GOT3 (cell line): ENCODE data around the gene PNPLA2.

Source experiments
- DNase-seq: peaks from one replicate; lab custom pipeline; 2025; ENCODE audit warnings: mixed read lengths; lab: John Stamatoyannopoulos, UW

PNPLA2 gene

DNA sequence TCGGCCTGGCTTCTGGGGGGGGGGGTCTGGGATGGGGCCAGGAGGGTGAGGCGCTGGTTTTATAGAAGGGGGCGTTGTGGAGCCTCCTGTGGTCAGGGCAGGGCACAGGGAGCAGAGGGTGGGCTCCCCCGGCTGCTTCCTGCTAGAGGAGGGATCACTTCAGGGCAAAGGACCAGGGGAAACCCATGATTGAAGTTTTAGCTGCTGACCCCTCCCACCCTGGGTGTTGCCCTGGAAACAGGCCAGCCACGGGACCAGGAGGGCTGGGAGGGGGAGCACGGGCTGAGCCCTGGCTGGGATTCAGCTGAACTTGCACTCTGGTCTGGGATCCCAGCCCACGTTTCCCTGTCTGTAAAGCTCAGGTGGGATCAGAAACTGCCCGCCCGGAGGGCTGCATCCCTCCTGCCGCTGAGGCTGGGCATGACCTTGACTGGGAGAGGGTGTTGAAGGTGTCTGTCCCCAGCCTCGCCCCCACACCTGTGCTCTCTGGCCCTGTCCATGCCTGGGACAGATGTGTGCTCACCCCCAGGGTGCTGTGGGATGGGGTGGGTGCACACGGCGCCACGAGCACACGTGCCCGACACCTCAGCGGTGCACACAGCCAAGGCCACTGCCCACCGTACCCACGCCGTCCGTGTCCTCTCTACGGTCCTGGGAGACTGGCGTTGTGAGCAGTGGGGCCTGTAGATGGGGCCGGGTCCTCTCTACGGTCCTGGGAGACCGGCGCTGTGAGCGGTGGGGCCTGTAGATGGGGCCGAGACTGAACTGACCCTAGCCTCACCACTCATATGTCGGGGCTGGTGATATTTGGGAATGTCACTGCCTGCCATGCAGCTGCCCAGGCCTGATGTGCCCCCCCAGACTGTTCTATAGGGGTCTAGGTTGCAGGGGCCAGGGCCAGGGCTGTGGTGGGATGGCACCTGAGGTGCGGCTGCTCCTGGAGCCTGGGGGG lies 26.3 kb downstream of the PNPLA2 start:
- DNase-seq = no peak

GRCh38 chr11:845872-846495 lies 27.3 kb downstream of the PNPLA2 start:
- DNase-seq = no peak

DNA sequence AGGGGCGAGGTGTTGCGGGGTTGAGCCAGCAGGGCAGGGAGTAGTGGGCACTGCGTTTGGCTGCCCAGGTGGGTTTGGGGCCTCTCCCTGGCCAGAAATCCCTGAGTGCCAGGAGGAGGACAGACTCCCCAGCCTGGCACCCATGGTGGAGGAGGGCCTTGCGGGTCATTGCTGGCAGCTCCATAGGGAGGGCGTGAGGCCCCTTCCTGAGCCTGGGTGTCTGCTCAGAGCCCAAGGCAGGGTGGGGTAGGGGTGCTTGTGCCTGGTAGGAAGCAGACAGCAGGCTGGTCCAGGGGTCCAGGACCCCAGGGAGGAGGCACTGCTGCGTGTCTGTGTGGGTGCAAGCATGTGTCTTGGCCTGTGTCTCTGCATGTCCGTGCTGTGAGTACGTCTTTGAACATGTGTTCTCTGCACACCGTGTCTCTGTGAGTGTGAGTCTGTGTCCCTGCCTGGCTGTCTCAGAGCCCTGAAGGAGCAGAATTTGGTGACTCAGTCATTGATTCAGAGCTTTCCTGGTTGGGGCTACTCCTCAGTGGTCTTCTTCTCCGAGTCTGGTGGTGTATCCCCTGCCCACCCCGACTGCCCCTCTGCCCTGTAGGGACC lies 27.9 kb downstream of the PNPLA2 start:
- no peak for DNase-seq

- DNase-seq = no peak
Observed at GRCh38 chr11:847876-848275, 29.2 kb downstream of the PNPLA2 start.

GRCh38 chr11:848380-848931 lies 29.7 kb downstream of the PNPLA2 start:
- no peak for DNase-seq

- DNase-seq = no peak
Observed at GRCh38 chr11:849104-849824, 30.6 kb downstream of the PNPLA2 start.

DNA sequence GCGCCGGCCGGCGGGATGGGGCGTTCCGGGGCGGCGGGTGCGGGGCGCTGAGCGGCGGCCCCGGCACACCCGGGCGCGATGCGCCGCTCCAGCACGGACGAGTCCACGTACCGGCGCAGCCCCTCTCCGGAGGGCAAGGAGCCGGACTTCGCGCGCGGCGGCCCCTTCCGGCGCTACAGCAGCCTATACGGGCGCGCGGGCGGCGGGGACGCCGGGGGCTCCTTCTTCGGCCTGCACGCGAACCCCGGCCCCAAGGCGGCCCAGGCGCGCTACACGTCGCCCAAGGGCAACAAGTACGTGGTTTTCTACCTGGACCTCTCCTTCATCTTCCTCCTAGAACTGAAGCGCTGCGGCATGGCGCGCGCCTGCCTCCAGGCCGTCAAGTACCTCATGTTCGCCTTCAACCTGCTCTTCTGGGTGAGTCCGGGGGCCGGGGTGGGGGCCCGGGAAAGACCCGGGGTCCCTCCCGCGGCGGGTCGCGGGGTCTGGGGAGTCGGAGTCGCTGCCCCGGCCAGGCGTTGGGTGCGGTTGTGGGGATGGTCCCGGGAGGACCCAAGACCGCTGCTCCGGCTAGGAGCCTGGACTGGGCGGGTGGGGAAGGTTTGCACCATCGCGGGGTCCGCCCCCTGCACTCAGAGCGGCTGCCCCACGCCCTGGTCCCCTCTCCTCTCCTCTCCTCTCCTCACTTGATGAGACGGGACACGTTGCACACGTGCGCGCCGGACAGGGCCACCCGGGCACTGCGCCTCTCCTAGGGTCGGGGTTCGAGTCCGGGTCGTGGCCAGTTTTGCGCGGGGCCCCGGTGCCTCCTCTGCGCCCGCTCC lies 31.4 kb downstream of the PNPLA2 start:
- DNase-seq = no peak

DNA sequence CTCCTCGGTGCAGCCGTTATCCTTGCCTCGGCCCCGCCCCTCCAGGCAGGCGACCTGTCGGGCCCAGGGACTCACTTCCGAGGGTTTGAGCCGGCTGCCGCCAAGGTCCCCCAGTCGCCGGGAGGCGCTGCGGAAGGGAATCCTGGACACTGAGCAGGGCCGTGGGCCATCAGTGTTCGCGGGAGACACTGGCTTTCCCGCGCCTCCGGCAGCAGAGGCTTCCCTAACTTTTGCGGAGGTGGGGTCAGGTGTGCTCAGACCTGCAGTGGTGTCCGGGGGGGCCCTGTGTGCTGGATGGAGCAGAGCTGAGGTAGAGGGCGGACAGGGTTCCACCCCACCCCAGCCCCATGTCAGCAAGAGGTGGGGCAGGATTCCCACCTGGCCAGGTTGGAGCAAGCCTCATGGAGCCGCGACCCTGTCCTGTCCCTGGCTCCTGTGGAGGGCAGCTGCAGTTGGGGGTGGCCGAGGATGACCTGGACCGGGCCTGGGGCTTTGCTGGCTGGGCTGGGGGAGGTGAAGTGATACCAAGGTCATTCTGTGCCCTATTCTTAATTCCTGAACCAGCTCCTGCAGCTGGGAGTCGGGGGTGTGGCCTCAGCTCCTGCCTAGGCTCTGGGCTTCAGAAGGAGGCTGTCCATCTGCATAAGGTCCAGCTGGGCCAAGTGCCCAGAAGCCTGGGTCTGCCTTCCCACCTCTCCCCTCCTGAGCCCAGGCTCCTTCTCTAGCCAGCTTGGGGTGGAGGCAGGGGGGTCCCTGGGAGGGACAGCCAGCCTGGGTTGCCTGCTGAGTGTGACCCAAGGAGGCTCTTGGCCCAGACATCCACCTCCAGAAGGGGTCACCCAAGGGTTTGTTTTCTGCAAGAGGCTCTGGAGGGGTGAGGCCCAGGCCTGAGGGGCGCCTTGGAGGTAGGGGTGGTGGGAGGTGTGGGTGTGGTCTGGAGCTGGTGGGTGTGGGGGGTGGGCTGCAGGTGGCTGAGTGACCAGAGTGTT lies 32.4 kb downstream of the PNPLA2 start:
- DNase-seq = no peak

DNA sequence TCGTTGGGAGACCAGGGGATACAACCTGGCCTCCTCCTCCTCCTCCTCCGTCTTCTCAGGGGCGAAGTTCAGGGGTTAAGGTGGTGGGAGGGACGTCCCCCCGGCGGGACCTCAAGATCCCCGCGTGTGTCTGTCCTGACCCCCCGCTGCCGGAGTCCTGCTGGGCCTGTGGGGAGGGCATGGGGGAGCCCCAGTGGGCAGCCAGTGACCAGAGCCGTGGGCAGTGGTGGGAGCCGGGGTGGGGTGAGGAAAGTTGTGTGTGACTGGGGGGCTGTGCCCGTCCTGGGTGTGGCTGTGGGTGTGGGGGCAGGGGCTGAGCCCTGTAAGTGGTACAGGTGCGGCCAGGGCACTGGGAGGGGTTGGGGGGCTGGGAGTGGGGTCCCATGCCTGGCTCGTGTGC lies 34.0 kb downstream of the PNPLA2 start:
- no peak for DNase-seq

GRCh38 chr11:853682-854448 lies 35.2 kb downstream of the PNPLA2 start:
- no peak for DNase-seq

GRCh38 chr11:854601-855329 lies 36.1 kb downstream of the PNPLA2 start:
- DNase-seq = no peak

DNA sequence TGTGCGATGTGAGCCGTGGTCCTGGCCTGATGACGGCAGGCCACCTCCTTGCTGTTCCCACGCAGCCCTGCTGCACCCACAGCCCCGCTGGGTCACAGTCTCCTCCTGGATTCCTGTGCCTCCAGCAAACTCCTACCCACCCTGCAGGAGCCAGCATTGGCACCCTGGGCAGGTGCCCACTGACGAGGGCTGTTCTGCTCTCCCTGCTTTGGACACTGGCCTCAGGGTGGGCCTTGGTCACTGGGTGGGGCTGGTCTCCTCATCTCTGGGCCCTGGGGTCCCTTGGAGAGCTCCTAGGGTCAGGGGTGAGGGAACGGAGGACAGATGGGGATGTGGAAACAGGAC lies 36.6 kb downstream of the PNPLA2 start:
- DNase-seq = no peak

DNA sequence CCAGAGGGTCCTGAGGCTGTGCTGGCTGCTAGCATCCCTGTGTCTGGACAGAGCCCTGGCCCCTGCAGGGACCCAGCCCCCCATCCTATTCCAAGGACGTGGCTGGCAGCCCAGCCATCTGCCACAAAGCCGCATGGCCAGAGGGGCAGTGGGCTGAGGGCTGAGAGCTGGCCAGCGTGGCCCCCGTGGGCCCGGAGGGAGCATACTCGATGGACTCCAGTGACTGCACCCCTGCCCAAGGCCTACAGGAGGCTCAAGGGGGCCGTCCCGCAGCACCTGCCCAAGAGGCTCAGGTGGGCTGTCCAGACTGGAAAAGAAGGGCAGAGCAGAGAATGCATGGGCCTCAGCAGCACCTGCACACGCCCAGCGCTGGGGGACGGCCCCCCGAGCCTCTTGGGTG lies 37.1 kb downstream of the PNPLA2 start:
- no peak for DNase-seq

GRCh38 chr11:856397-856796 lies 37.7 kb downstream of the PNPLA2 start:
- DNase-seq = no peak

DNA sequence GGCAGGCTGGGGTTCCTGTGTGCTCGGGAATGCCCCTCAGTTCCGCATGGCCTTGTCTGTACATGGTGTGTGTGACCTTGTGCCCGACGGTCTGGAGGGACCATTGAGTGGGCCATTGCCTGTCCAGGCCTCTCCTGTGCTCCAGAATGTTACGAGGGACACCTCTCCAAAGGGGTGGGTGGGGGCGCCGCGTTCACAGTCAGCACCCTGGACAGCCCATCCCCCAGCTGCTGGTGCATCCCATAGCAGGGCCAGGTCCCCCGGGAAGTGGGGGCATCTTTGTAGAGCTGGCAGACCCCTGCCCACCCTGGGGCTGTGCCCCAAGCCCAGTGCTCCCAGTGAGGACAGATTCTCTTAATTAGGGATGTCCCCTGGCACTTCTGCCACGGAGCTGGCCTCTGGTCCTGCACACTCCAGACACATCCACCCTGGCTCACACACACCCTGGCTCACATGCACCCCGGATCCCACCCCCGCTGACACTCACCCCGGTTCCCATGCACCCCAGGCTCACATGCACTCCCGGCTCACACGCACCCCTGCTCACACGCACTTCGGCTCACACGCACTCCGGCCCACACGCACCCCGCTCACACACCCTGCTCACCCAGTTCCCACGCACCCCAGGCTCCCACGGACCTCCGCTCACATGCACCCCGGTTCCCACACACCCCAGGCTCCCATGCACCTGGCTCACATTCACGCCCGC lies 39.5 kb downstream of the PNPLA2 start:
- DNase-seq = no peak

- DNase-seq = no peak
Observed at GRCh38 chr11:858762-859339, 40.1 kb downstream of the PNPLA2 start.

DNA sequence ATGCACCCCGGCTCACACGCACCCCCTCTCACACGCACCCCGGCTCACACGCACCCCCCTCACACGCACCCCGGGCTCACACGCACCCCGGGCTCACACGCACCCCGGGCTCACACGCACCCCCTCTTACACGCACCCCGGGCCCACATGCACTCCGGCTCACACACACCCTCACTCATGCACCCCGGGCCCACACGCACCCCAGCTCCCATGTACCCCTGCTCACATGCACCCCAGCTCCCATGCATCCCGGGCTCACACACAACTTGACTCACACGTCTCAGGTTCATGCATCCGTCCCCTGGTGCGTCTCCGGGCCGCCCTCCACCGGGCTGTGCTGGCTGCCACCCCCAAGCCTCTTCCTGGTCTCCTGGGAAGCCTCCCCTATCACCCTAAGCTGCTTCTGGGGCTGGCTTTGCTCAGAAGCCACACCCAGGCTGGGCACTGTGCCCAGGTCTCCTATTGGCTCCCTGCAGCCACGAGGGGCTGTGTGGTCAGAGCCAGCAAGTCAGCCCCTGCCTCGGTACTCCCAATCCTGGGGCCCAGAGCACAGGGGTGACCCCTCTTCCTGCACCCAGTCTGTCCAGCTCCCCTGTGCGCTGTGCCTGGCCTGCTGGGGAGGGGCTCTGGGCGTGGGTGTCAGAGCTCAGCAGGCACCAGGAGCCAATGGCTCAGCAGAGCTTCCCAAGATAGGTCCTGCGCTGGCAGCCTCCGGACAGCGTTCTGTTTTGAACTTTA lies 40.8 kb downstream of the PNPLA2 start:
- no peak for DNase-seq
